GM21576 (cell line): ENCODE data around the gene IGFBP5.

ENCODE experiments used
- ATAC-seq: cut with Tn5 transposase; IDR thresholded peaks from one replicate; pipeline ENCODE4 v1.9.1; 2021; ENCODE audit warnings: mild to moderate bottlenecking, moderate library complexity; ENCODE audit not compliant: unreplicated experiment

IGFBP5 gene

GRCh38 chr2:216650626-216651257 is 44.6 kb downstream of the IGFBP5 start:
- ATAC-seq = no peak

GRCh38 chr2:216649574-216649973 is 45.8 kb downstream of the IGFBP5 start:
- no peak for ATAC-seq

- ATAC-seq = no peak
Measured at GRCh38 chr2:216648105-216648504, 47.2 kb downstream of the IGFBP5 start.

- no peak for ATAC-seq
Measured at GRCh38 chr2:216646116-216646515, 49.2 kb downstream of the IGFBP5 start.

- no peak for ATAC-seq
Measured at GRCh38 chr2:216645636-216645950, 49.8 kb downstream of the IGFBP5 start.

GRCh38 chr2:216644842-216645635 is 50.3 kb downstream of the IGFBP5 start:
- no peak for ATAC-seq

- ATAC-seq = no peak
Measured at GRCh38 chr2:216643986-216644659, 51.2 kb downstream of the IGFBP5 start.

GRCh38 chr2:216637472-216637871 is 57.9 kb downstream of the IGFBP5 start:
- ATAC-seq = no peak

- no peak for ATAC-seq
Measured at GRCh38 chr2:216636551-216637450, 58.5 kb downstream of the IGFBP5 start.

- no peak for ATAC-seq
Measured at GRCh38 chr2:216635701-216636550, 59.4 kb downstream of the IGFBP5 start.

- no peak for ATAC-seq
Measured at GRCh38 chr2:216635171-216635570, 60.2 kb downstream of the IGFBP5 start.

GRCh38 chr2:216634370-216635148 is 60.8 kb downstream of the IGFBP5 start:
- ATAC-seq = no peak

- no peak for ATAC-seq
Measured at GRCh38 chr2:216633616-216634369, 61.6 kb downstream of the IGFBP5 start.

GRCh38 chr2:216632952-216633615 is 62.3 kb downstream of the IGFBP5 start, which contains the start of gene IGFBP2:
TSS of gene IGFBP2 (plus strand) at chr2:216633420. CDS start at chr2:216633524, 104 bp downstream.
- ATAC-seq = no peak

GRCh38 chr2:216632346-216632951 is 62.9 kb downstream of the IGFBP5 start:
- no peak for ATAC-seq

GRCh38 chr2:216629784-216630183 is 65.6 kb downstream of the IGFBP5 start:
- ATAC-seq = no peak

GRCh38 chr2:216626875-216627245 is 68.5 kb downstream of the IGFBP5 start:
- ATAC-seq = no peak
